ENCODE measurements around the gene MSANTD2. TPM values are rescaled to one million over a fixed set of nuclear protein-coding genes. Genes with fewer than 3 reads are reported as not detected.
A peak's percentile ranks its signal among the peaks of the same experiment; 100 is the strongest.

The MSANTD2 gene
- total RNA-seq, 1 donor from 2014 or later, result 10.4 TPM

- TF ChIP-seq CTCF (IDR thresholded peaks at IDR 0.05), result peak; percentile 90
- Mint-ChIP-seq H3K4me3 (ENCODE audit: unreplicated experiment) (peak overlapping the region; percentile 88), H3K4me1 (ENCODE audit: low read depth) (peaks cover 28% of the 10 kb centered on the region), H3K27ac (ENCODE audit: unreplicated experiment) (peak overlapping the region; percentile 76), H3K36me3 (ENCODE audit: low read depth) (peaks cover 13% of the 10 kb centered on the region), H3K27me3 (ENCODE audit: low read depth) (peaks cover 7% of the 10 kb centered on the region), H3K9me3 (ENCODE audit: low read depth) (no peaks in the 10 kb centered on the region)
- DNase-seq (ENCODE audit: low spot score), result no peak
Measured at GRCh38 chr11:124763156-124763947, 36.9 kb downstream of the MSANTD2 start.

- H3K27ac Mint-ChIP-seq (ENCODE audit: unreplicated experiment), result no peak overlapping the region
- no peaks in the 10 kb centered on the region for H3K9me3 Mint-ChIP-seq (ENCODE audit: low read depth)
- DNase-seq (ENCODE audit: low spot score), result no peak
- peaks cover 9% of the 10 kb centered on the region for H3K27me3 Mint-ChIP-seq (ENCODE audit: low read depth)
- H3K4me3 Mint-ChIP-seq (ENCODE audit: unreplicated experiment), result peak overlapping the region; percentile 88
- no peak for TF ChIP-seq CTCF (IDR thresholded peaks at IDR 0.05)
- peaks cover 29% of the 10 kb centered on the region for H3K4me1 Mint-ChIP-seq (ENCODE audit: low read depth)
- peaks cover 11% of the 10 kb centered on the region for H3K36me3 Mint-ChIP-seq (ENCODE audit: low read depth)
Measured at GRCh38 chr11:124762624-124763155, 37.5 kb downstream of the MSANTD2 start.

- TF ChIP-seq CTCF (IDR thresholded peaks at IDR 0.05), result no peak
- Mint-ChIP-seq H3K27ac (ENCODE audit: unreplicated experiment) (peak within 1 kb of the TSS; percentile 76), H3K36me3 (ENCODE audit: low read depth) (peaks cover 9% of the 10 kb centered on the region), H3K9me3 (ENCODE audit: low read depth) (no peaks in the 10 kb centered on the region), H3K4me1 (ENCODE audit: low read depth) (peaks cover 29% of the 10 kb centered on the region), H3K27me3 (ENCODE audit: low read depth) (peaks cover 9% of the 10 kb centered on the region), H3K4me3 (ENCODE audit: unreplicated experiment) (peak within 1 kb of the TSS; percentile 88)
- DNase-seq (ENCODE audit: low spot score), result no peak
Measured at GRCh38 chr11:124762105-124762623, 38.0 kb downstream of the MSANTD2 start, which contains the start of gene ESAM. ESAM (minus strand) TSS chr11:124762290; CDS start chr11:124762154, 136 bp downstream.

DNA sequence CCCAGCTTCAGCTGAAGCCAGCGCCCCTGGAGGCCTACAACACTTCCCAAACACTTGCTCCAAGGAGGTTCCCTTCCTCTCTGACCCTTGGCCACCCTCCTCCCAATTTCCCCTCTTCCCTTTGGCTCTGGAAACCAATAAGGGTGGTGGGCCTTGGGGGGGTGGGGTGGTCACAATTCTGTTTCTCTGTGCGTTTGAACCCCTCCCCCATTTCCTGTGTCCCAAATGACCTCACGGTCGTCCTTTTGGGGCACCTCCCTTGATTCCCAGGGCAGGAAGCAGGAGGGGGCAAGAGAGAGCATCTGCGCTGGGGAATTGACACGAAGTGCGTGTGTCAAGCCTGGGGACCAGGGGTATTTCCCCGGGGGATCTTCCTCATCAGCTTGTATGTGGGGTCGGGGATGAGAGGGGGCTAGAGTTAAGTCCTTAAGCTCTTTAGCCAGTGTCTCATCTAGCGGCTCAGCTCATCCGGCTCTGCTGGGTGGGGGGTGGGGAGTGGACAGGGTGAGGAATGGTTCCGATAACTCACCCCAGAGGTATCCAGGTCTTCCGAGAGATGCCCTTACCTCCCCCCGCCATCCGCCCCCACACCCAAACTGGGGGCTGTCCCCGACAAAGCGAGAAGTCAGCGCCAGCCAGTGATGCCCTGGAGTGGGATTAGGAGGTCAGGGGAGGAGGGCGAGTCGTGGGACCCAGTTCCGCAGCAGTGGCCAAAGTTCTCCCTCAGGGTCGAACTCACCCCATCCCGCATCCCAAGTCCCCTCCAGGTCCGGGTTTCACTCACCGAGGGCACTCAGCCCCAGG is 38.7 kb downstream of the MSANTD2 start:
- H3K27ac Mint-ChIP-seq (ENCODE audit: unreplicated experiment), result no peak overlapping the region
- H3K27me3 Mint-ChIP-seq (ENCODE audit: low read depth), result peaks cover 9% of the 10 kb centered on the region
- no peak for DNase-seq (ENCODE audit: low spot score)
- no peaks in the 10 kb centered on the region for H3K9me3 Mint-ChIP-seq (ENCODE audit: low read depth)
- H3K36me3 Mint-ChIP-seq (ENCODE audit: low read depth), result peaks cover 7% of the 10 kb centered on the region
- H3K4me3 Mint-ChIP-seq (ENCODE audit: unreplicated experiment), result peak overlapping the region; percentile 41
- peaks cover 29% of the 10 kb centered on the region for H3K4me1 Mint-ChIP-seq (ENCODE audit: low read depth)
- TF ChIP-seq CTCF (IDR thresholded peaks at IDR 0.05), result no peak

GRCh38 chr11:124760806-124761205 is 39.4 kb downstream of the MSANTD2 start:
- Mint-ChIP-seq H3K27ac (ENCODE audit: unreplicated experiment) (no peak overlapping the region), H3K4me3 (ENCODE audit: unreplicated experiment) (peak overlapping the region; percentile 35)
- TF ChIP-seq CTCF (IDR thresholded peaks at IDR 0.05), result no peak

More at GRCh38 chr11:124760806-124761205, 39.4 kb downstream of the MSANTD2 start:
- DNase-seq (ENCODE audit: low spot score), result no peak
- Mint-ChIP-seq H3K9me3 (ENCODE audit: low read depth) (no peaks in the 10 kb centered on the region), H3K27me3 (ENCODE audit: low read depth) (peaks cover 9% of the 10 kb centered on the region), H3K36me3 (ENCODE audit: low read depth) (peaks cover 4% of the 10 kb centered on the region), H3K4me1 (ENCODE audit: low read depth) (peaks cover 29% of the 10 kb centered on the region)

Data from chondrocyte (in vitro differentiated cells).